ENCODE data around the gene MUC3A. TPM values are rescaled to one million over a fixed set of nuclear protein-coding genes. Genes with fewer than 3 reads are reported as not detected.

The MUC3A gene
- total and polyA plus RNA-seq, 2 experiments from 2014 or later, result 16.3 to 44.4 TPM

DNA sequence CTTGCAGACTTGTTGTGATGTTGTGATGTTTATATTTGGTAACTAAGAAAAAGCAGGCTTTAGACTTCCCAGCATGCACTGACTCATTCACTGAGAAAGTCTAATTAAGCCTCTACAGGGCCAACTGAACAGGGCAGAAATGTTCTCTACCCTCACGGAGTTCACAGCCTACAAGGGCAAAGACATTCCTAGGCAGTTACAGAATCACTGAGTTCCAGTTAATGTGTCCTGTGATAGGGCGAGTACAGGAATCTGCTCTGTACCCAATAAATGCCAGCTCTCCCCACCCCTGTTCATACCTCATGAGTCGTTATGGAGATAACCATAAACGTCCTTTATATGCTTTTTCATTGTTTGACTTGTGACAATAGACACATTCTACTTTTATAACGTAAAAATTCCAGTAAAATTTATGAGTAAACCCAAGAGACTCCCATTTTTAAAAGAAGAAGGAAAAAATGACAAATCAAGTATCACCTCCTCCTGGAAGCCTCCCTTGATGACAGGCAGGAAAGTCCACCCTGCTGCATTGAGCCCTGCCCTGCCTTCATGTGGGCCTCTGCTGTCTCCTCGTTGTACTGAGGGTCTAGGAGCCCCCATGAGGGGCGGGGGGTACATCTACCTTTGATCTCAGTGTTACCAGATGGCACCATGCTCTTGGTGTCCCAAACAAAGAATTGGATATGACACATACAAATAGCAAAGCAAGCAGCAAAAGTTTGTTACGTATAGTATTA, 34.3 kb downstream of the MUC3A start:
- no peak overlapping the region for H3K4me2 ChIP-seq
- no peak for DNase-seq (ENCODE audit: low spot score)
- no peak for TF ChIP-seq NANOG (IDR thresholded peaks at IDR 0.05; ENCODE audit: borderline replicate concordance)
- no peak for TF ChIP-seq ZNF114 (CRISPR knock-in tag; IDR thresholded peaks at IDR 0.05)
- no peak for TF ChIP-seq STAT1 (IDR thresholded peaks at IDR 0.05; ENCODE audit: unreplicated experiment)
- TF ChIP-seq, protein P1, sequence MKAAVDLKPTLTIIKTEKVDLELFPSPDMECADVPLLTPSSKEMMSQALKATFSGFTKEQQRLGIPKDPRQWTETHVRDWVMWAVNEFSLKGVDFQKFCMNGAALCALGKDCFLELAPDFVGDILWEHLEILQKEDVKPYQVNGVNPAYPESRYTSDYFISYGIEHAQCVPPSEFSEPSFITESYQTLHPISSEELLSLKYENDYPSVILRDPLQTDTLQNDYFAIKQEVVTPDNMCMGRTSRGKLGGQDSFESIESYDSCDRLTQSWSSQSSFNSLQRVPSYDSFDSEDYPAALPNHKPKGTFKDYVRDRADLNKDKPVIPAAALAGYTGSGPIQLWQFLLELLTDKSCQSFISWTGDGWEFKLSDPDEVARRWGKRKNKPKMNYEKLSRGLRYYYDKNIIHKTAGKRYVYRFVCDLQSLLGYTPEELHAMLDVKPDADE (IDR thresholded peaks at IDR 0.05), result no peak
- TF ChIP-seq CREB1 (CRISPR knock-in tag; IDR thresholded peaks at IDR 0.05; ENCODE audit: low read depth), result no peak
- TF ChIP-seq EZH2 (IDR thresholded peaks at IDR 0.05; ENCODE audit: low read depth, unreplicated experiment), result no peak
- TF ChIP-seq CTCF (conservative IDR thresholded peaks at IDR 0.05; ENCODE audit: low read depth in 2 of 2), result no peak
- TF ChIP-seq EZH2phosphoT487 (IDR thresholded peaks at IDR 0.05; ENCODE audit: unreplicated experiment), result no peak
- no peak for TF ChIP-seq ZNF331 (CRISPR knock-in tag; IDR thresholded peaks at IDR 0.05; ENCODE audit: low read depth)
- TF ChIP-seq, protein P2, sequence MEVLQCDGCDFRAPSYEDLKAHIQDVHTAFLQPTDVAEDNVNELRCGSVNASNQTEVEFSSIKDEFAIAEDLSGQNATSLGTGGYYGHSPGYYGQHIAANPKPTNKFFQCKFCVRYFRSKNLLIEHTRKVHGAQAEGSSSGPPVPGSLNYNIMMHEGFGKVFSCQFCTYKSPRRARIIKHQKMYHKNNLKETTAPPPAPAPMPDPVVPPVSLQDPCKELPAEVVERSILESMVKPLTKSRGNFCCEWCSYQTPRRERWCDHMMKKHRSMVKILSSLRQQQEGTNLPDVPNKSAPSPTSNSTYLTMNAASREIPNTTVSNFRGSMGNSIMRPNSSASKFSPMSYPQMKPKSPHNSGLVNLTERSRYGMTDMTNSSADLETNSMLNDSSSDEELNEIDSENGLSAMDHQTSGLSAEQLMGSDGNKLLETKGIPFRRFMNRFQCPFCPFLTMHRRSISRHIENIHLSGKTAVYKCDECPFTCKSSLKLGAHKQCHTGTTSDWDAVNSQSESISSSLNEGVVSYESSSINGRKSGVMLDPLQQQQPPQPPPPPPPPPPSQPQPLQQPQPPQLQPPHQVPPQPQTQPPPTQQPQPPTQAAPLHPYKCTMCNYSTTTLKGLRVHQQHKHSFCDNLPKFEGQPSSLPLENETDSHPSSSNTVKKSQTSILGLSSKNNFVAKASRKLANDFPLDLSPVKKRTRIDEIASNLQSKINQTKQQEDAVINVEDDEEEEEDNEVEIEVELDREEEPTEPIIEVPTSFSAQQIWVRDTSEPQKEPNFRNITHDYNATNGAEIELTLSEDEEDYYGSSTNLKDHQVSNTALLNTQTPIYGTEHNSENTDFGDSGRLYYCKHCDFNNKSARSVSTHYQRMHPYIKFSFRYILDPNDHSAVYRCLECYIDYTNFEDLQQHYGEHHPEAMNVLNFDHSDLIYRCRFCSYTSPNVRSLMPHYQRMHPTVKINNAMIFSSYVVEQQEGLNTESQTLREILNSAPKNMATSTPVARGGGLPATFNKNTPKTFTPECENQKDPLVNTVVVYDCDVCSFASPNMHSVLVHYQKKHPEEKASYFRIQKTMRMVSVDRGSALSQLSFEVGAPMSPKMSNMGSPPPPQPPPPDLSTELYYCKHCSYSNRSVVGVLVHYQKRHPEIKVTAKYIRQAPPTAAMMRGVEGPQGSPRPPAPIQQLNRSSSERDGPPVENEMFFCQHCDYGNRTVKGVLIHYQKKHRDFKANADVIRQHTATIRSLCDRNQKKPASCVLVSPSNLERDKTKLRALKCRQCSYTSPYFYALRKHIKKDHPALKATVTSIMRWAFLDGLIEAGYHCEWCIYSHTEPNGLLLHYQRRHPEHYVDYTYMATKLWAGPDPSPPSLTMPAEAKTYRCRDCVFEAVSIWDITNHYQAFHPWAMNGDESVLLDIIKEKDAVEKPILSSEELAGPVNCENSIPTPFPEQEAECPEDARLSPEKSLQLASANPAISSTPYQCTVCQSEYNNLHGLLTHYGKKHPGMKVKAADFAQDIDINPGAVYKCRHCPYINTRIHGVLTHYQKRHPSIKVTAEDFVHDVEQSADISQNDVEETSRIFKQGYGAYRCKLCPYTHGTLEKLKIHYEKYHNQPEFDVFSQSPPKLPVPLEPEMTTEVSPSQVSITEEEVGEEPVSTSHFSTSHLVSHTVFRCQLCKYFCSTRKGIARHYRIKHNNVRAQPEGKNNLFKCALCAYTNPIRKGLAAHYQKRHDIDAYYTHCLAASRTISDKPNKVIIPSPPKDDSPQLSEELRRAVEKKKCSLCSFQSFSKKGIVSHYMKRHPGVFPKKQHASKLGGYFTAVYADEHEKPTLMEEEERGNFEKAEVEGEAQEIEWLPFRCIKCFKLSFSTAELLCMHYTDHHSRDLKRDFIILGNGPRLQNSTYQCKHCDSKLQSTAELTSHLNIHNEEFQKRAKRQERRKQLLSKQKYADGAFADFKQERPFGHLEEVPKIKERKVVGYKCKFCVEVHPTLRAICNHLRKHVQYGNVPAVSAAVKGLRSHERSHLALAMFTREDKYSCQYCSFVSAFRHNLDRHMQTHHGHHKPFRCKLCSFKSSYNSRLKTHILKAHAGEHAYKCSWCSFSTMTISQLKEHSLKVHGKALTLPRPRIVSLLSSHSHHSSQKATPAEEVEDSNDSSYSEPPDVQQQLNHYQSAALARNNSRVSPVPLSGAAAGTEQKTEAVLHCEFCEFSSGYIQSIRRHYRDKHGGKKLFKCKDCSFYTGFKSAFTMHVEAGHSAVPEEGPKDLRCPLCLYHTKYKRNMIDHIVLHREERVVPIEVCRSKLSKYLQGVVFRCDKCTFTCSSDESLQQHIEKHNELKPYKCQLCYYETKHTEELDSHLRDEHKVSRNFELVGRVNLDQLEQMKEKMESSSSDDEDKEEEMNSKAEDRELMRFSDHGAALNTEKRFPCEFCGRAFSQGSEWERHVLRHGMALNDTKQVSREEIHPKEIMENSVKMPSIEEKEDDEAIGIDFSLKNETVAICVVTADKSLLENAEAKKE (CRISPR knock-in tag; IDR thresholded peaks at IDR 0.05), result no peak
- no peak for TF ChIP-seq POLR2AphosphoS5 (IDR thresholded peaks at IDR 0.05; ENCODE audit: low read depth)
- TF ChIP-seq JUNB (IDR thresholded peaks at IDR 0.05; ENCODE audit: unreplicated experiment), result no peak
- TF ChIP-seq, protein P3, sequence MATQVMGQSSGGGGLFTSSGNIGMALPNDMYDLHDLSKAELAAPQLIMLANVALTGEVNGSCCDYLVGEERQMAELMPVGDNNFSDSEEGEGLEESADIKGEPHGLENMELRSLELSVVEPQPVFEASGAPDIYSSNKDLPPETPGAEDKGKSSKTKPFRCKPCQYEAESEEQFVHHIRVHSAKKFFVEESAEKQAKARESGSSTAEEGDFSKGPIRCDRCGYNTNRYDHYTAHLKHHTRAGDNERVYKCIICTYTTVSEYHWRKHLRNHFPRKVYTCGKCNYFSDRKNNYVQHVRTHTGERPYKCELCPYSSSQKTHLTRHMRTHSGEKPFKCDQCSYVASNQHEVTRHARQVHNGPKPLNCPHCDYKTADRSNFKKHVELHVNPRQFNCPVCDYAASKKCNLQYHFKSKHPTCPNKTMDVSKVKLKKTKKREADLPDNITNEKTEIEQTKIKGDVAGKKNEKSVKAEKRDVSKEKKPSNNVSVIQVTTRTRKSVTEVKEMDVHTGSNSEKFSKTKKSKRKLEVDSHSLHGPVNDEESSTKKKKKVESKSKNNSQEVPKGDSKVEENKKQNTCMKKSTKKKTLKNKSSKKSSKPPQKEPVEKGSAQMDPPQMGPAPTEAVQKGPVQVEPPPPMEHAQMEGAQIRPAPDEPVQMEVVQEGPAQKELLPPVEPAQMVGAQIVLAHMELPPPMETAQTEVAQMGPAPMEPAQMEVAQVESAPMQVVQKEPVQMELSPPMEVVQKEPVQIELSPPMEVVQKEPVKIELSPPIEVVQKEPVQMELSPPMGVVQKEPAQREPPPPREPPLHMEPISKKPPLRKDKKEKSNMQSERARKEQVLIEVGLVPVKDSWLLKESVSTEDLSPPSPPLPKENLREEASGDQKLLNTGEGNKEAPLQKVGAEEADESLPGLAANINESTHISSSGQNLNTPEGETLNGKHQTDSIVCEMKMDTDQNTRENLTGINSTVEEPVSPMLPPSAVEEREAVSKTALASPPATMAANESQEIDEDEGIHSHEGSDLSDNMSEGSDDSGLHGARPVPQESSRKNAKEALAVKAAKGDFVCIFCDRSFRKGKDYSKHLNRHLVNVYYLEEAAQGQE (IDR thresholded peaks at IDR 0.05; ENCODE audit: unreplicated experiment), result no peak
- H3K27ac ChIP-seq (ENCODE audit: low read depth), result no peak overlapping the region
- no peaks in the 10 kb centered on the region for H3F3A ChIP-seq (replicated peaks; ENCODE audit: low read depth)
- no peaks in the 10 kb centered on the region for H3K9me3 Mint-ChIP-seq
- no peak overlapping the region for H2AFZ ChIP-seq
- H4K20me1 ChIP-seq (replicated peaks; ENCODE audit: insufficient read depth), result no peaks in the 10 kb centered on the region
- H3K79me2 ChIP-seq (replicated peaks; ENCODE audit: insufficient read depth), result no peaks in the 10 kb centered on the region
- ATAC-seq, result no peak
- no peaks in the 10 kb centered on the region for H3K36me3 Mint-ChIP-seq (ENCODE audit: low read depth)
- H3K27me3 ChIP-seq (ENCODE audit: insufficient read depth), result no peaks in the 10 kb centered on the region
- H3K27ac Mint-ChIP-seq, result no peak overlapping the region
- H3K4me3 ChIP-seq, result no peak overlapping the region
- H3K4me1 ChIP-seq (ENCODE audit: insufficient read depth), result no peaks in the 10 kb centered on the region
- no peak overlapping the region for H3K4me3 Mint-ChIP-seq
- H3K27me3 Mint-ChIP-seq (ENCODE audit: insufficient read depth, low read depth, poor library complexity), result peaks cover 2% of the 10 kb centered on the region
- no peaks in the 10 kb centered on the region; the same call in 2 of the 3 replicates for H3K4me1 Mint-ChIP-seq
- H3K36me3 ChIP-seq (ENCODE audit: insufficient read depth), result no peaks in the 10 kb centered on the region
- H3K9me2 ChIP-seq (ENCODE audit: insufficient read depth), result no peaks in the 10 kb centered on the region
